Fibroblast of pulmonary artery (primary cell): ENCODE results near the gene C8B.

ENCODE experiments used
- DNase-seq: peaks from one replicate; pipeline ENCODE4 v3.0.0-alpha.2; 2010; ENCODE audit warnings: low read depth
- H3K4me3 ChIP-seq: replicated peaks from 2 replicates; pipeline ENCODE4 v1.5.1; 2011; ENCODE audit warnings: low read depth, mild to moderate bottlenecking, control low read depth, low read length, moderate library complexity
- TF ChIP-seq, protein P1 (sequence below): IDR thresholded peaks from 2 replicates; pipeline ENCODE4 v1.5.1; 2011; ENCODE audit warnings: mild to moderate bottlenecking, control low read depth, low read length, inconsistent platforms; ENCODE audit errors: missing control alignments

The C8B gene

DNA sequence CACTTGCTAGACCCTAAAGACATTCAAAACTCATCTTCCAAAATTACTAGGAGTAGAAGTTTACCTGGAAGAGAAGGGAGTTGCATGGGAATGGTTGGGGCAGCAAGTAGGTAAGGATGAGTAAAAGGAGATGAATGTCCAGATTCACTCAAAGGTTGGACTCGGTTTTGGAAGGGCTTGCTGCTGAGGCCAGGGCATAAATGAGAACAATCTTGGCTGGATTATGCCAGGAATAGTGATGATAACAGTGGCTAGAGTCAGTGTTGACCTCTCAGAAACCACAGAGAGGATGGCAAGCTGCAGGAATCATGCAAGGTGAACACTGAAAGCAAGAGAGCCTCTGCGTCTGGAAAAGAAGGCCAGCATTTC is 67.8 kb downstream of the C8B start:
- TF ChIP-seq, protein P1, sequence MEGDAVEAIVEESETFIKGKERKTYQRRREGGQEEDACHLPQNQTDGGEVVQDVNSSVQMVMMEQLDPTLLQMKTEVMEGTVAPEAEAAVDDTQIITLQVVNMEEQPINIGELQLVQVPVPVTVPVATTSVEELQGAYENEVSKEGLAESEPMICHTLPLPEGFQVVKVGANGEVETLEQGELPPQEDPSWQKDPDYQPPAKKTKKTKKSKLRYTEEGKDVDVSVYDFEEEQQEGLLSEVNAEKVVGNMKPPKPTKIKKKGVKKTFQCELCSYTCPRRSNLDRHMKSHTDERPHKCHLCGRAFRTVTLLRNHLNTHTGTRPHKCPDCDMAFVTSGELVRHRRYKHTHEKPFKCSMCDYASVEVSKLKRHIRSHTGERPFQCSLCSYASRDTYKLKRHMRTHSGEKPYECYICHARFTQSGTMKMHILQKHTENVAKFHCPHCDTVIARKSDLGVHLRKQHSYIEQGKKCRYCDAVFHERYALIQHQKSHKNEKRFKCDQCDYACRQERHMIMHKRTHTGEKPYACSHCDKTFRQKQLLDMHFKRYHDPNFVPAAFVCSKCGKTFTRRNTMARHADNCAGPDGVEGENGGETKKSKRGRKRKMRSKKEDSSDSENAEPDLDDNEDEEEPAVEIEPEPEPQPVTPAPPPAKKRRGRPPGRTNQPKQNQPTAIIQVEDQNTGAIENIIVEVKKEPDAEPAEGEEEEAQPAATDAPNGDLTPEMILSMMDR: no peak
- no peak for DNase-seq
- H3K4me3 ChIP-seq: no peak overlapping the region

DNA sequence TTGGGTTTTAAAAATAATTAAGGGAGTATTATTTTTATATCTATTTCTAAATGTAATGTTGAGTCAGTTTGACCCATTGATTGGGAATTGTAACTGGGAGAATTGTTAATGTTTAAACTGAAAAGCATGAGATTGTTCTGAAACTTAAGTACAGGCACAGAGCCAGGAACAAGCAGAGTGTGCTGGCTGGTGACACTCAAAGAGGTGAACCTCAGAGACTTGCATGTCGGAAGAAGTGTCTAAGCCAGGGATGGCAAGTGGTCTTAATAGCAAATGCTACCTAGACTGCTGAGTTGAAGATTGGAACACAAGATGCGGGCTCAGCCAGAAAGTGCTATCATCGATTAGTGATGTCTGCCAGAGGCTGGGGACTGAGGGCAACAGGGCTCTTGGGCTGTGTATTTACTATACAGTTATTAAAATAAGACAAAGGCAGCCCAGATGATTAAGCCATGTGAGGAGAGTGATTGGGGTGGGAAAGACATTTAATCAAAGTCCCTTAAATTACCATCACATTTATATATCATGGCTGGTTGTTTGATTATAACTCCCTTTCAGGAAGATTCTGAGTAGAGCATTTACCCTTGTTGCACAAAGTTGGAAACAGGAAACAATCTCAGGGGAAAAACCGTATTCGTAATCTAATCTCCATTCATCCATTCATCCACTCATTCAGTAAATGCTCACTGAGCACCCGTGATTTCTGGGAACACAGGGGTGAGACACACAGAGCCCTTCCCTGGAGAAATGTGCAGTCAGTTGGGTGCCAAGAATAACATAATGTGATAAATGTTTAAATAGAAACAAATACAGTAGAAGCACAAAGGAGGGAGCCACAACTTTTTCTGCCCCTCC is 68.4 kb downstream of the C8B start:
- H3K4me3 ChIP-seq: no peak overlapping the region
- TF ChIP-seq, protein P1: no peak
- DNase-seq: peak; percentile 81

DNA sequence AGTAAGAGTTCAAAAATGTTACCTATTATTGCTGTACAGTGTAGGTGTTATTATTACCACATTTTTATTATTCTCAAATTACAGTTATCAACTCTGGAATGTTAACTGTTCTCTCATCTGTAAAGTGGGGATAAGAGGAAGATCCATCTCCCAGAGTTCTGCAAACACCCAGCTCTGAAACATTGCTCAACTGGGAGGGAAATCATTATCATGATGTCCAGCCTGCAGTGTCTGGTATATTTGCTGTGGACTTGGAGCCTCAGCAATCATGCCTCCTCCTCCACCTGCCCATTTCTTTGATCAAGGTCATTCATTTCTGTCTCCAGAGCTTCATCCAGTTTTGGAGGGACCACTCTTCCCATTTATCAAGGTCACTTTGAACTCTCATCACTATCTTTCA is 71.8 kb downstream of the C8B start:
- no peak for DNase-seq
- no peak overlapping the region for H3K4me3 ChIP-seq
- TF ChIP-seq, protein P1: no peak

DNA sequence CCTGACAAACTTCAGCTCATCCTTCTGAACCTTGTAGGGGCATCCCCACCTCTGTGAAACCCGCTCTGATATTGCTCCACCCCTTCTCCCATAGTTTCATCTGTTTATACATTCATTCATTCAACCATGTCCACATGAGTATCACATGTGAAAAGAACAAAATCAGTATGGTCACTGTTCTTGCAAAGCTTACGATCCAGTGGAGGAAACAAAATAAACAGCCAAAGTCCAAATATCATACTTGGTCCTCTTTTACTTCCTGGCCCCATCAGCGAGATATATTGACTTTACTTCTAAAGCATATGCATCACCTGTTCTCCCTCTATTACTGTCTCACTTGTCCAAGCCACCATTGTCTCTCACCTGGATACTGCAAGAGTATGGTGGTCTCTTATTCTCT is 75.6 kb downstream of the C8B start:
- H3K4me3 ChIP-seq: no peak overlapping the region
- TF ChIP-seq, protein P1: no peak
- DNase-seq: no peak

DNA sequence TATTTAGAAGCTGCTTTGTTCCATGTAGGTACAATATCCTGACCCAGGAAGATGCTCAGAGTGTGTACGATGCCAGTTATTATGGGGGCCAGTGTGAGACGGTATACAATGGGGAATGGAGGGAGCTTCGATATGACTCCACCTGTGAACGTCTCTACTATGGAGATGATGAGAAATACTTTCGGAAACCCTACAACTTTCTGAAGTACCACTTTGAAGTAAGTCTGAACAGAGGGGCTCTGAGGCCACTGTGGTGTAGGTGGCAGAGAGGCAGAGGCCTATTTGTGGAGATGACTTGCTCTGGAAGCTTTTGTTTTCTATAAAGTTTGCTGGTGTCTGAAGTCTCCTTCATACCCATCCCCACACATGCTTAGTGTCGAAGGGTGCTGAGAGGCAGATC is 84.4 kb downstream of the C8B start:
- DNase-seq: no peak
- TF ChIP-seq, protein P1: no peak
- H3K4me3 ChIP-seq: no peak overlapping the region

DNA sequence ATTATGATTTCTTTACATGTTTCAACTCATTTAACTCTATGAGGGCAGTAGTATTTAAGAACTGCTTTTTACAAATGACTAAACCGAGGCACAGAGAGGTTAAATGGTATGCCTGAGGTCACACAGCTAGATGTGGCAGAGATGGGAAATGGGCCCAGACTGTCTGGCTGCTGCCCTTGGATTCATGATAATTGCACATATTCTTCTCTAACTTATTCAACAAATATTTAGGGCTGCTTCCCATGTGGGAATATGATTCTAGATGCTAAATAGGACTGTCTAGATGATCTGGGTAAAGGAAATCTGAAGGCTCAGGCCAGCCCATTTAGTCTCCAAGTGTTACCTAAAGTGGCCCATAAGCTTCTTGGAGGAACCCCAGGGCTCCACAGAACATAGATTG is 85.0 kb downstream of the C8B start:
- no peak overlapping the region for H3K4me3 ChIP-seq
- DNase-seq: no peak
- TF ChIP-seq, protein P1: no peak
